Neural cell (in vitro differentiated cells): ENCODE measurements around the gene GOLGA6L2.

Source experiments
- EP300 ChIP-seq: fragments of 450-650 bp; conservative IDR thresholded peaks from 2 replicates; pipeline ENCODE4 v1.6.1; 2014; ENCODE audit warnings: antibody characterized with exemption, mild to moderate bottlenecking, moderate library complexity; ENCODE audit not compliant: poor library complexity, severe bottlenecking
- MXI1 ChIP-seq: fragments of 450-650 bp; conservative IDR thresholded peaks from 2 replicates; pipeline ENCODE4 v1.6.1; 2014; ENCODE audit warnings: antibody characterized with exemption, mild to moderate bottlenecking; ENCODE audit not compliant: poor library complexity, severe bottlenecking
- TAF1 ChIP-seq: IDR thresholded peaks from 2 replicates; pipeline ENCODE4 v1.6.1; 2012; ENCODE audit warnings: low read depth
- TF ChIP-seq, protein P1 (sequence below): fragments of 450-650 bp; IDR thresholded peaks from 2 replicates; pipeline ENCODE4 v1.5.1; 2014; ENCODE audit warnings: antibody characterized with exemption, mild to moderate bottlenecking, moderate library complexity; ENCODE audit not compliant: poor library complexity, severe bottlenecking

- TF ChIP-seq, protein P1, sequence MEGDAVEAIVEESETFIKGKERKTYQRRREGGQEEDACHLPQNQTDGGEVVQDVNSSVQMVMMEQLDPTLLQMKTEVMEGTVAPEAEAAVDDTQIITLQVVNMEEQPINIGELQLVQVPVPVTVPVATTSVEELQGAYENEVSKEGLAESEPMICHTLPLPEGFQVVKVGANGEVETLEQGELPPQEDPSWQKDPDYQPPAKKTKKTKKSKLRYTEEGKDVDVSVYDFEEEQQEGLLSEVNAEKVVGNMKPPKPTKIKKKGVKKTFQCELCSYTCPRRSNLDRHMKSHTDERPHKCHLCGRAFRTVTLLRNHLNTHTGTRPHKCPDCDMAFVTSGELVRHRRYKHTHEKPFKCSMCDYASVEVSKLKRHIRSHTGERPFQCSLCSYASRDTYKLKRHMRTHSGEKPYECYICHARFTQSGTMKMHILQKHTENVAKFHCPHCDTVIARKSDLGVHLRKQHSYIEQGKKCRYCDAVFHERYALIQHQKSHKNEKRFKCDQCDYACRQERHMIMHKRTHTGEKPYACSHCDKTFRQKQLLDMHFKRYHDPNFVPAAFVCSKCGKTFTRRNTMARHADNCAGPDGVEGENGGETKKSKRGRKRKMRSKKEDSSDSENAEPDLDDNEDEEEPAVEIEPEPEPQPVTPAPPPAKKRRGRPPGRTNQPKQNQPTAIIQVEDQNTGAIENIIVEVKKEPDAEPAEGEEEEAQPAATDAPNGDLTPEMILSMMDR, result no peak
- TF ChIP-seq MXI1, result no peak
- TF ChIP-seq EP300, result no peak
- no peak for TF ChIP-seq TAF1
Observed at GRCh38 chr15:23436421-23436820, 10.6 kb downstream of the GOLGA6L2 start.
